ENCODE data around the gene TAF1D.

Gene TAF1D

GRCh38 chr11:93724089-93724488 lies 17.2 kb downstream of the TAF1D start:
- no peak for DNase-seq (ENCODE audit: low read depth in 2 of 2)

GRCh38 chr11:93720522-93720921 lies 20.8 kb downstream of the TAF1D start:
- DNase-seq (ENCODE audit: low read depth in 2 of 2) = no peak

- DNase-seq (ENCODE audit: low read depth in 2 of 2) = no peak
Measured at GRCh38 chr11:93719310-93719709, 22.0 kb downstream of the TAF1D start.

DNA sequence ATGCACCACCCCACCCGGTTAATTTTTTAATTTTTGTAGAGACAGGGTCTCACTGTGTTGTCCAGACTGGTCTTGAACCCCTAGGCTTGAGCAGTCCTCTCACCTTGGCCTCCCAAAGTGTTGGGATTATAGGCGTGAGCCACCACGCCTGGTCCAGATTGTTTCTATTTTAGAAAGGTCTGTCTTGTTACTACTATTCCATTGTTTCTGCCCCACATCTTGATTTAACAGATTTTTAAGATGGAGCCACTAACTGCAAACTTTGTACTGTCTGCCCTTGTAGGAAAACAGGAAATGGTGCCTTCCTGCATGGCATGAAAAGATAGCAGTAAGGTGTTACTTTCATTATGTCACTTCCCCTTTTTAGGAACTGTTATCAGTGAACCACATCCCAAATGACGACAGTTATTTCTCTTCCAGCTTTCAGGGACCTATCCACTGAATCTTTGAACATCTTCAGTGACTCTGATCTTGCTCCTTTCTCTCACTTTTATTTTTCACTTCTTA lies 23.2 kb downstream of the TAF1D start:
- no peak for DNase-seq (ENCODE audit: low read depth in 2 of 2)

- DNase-seq (ENCODE audit: low read depth in 2 of 2) = no peak
Measured at GRCh38 chr11:93717501-93717900, 23.8 kb downstream of the TAF1D start.

DNA sequence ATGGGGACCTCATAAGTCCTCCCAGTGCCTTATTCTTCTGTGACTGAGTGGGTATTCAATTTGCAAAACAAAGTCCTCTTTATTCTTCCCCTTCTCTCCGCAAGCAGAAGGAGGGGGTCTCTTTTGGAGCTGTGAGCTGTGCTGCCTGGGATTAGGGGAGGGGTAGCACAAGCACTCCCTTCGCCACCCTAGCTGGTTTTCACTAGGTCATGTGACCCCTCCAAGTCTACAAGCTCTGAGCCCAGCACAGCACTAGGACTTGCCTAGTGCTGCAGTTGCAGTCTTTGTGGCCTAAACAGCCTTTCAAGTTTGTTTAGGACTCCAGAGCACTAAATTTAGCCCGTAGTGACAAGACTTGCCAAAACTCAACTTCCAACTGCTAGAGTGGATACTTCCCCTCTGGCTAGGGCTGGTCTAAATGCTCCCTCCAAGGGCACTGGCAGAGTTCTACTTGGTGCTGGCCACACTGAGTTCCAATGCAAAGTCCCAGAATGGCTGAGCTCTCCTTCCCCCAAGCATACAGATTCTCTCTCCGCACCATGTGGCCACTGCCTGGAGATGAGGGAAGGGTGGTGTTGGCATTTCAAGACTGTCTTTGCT lies 25.4 kb downstream of the TAF1D start:
- no peak for DNase-seq (ENCODE audit: low read depth in 2 of 2)

GRCh38 chr11:93712678-93713077 lies 28.6 kb downstream of the TAF1D start:
- DNase-seq (ENCODE audit: low read depth in 2 of 2) = no peak

DNA sequence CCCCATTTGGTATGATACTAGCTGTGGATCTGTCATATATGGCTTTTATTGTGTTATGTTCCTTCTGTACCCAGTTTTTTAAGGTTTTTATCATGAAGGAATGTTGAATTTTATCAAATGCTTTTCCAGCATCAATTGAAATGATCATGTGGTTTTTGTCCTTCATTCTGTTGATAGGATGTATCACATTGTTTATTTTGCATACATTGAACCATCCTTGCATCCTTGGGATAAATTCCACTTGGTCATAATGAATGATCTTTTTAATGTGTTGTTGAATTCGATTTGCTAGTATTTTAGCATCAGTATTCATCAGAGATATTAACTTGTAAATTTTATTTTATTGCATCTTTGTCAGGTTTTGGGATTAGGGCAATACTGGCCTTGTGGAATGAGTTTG lies 31.1 kb downstream of the TAF1D start:
- DNase-seq (ENCODE audit: low read depth in 2 of 2) = no peak

DNA sequence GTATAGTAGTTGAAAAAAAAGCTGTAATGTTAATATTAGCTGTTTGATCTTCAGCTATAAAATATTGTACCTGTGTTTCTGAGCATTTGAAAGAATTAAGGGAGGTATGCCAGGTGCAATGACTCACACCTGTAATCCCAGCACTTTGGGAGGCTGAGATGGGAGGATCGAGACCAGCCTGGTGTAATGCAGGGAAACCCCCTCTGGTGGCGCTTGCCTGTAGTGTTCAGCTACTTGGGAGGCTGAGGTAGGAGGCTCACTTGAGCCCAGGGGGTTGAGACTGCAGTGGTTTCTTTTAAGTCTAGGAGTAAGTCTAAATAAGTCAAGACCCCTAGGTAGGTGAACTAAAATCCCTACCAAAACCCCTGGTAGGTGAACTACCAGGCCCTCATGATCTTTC lies 37.1 kb downstream of the TAF1D start:
- no peak for DNase-seq (ENCODE audit: low read depth in 2 of 2)

- no peak for DNase-seq (ENCODE audit: low read depth in 2 of 2)
Measured at GRCh38 chr11:93700830-93701229, 40.5 kb downstream of the TAF1D start.

- no peak for DNase-seq (ENCODE audit: low read depth in 2 of 2)
Measured at GRCh38 chr11:93697611-93698010, 43.7 kb downstream of the TAF1D start.

- DNase-seq (ENCODE audit: low read depth in 2 of 2) = no peak
Measured at GRCh38 chr11:93694557-93694956, 46.7 kb downstream of the TAF1D start.

DNA sequence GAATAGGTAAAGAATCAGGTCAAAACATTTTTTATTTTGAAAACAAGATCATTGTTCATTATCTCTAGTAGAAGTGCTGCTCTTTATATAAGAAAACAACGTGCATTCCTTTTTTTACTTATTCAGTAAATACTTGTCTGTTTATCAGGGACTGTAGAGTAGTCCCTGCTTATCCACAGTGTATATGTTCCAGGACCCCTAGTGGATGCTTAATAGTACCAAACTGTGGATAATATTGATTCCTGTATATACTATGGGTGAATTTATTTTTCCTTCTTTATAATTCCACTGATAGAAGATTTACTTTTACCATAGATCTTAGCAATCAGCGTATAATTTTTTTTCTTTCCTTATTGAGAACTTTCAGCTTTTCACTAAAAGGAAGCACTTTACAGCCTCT lies 47.2 kb downstream of the TAF1D start:
- no peak for DNase-seq (ENCODE audit: low read depth in 2 of 2)

- no peak for DNase-seq (ENCODE audit: low read depth in 2 of 2)
Measured at GRCh38 chr11:93689240-93689639, 52.1 kb downstream of the TAF1D start.

DNA sequence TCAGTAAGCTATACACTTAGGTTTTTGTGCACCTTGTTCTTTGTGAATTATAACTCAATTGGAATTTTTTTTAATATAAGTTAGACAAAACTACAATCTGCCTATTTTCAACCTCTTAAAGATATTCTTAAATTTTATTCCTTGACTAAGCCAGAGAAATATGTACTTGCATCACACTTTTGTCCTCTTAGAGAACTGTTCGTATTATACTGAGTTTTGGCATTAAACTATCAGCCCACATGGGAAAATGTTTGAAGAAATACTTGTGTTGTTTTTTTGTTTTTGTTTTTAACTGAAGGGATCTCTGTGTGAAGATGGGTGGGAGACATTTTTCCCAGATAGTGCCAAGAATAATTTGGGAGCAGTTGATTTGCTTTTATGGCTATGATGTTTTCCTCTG lies 54.5 kb downstream of the TAF1D start:
- no peak for DNase-seq (ENCODE audit: low read depth in 2 of 2)

GRCh38 chr11:93686226-93686625 lies 55.1 kb downstream of the TAF1D start:
- no peak for DNase-seq (ENCODE audit: low read depth in 2 of 2)

All from stimulated activated CD8-positive, alpha-beta memory T cell treated with anti-CD3 and anti-CD28 coated beads, Interleukin-7, amount 100 ng/mL, for 4 hours (primary cell).